ENCODE measurements around the gene SUN1.

SUN1 gene

GRCh38 chr7:893686-894085 is 61.4 kb downstream of the SUN1 start:
- H3K4me3 ChIP-seq (ENCODE audit: low read length) = no peak overlapping the region
- H3K36me3 ChIP-seq (replicated peaks; ENCODE audit: insufficient read depth, low read length) = peaks cover 13% of the 10 kb centered on the region
- no peaks in the 10 kb centered on the region for H3F3A ChIP-seq (ENCODE audit: insufficient read depth, low read length)
- H4K20me1 ChIP-seq (ENCODE audit: insufficient read depth, low read length) = no peaks in the 10 kb centered on the region
- DNase-seq = no peak
- H3K4me2 ChIP-seq (ENCODE audit: low read depth, low read length) = no peak overlapping the region
- no peak overlapping the region for H3K9ac ChIP-seq (ENCODE audit: low read length)
- peaks cover 8% of the 10 kb centered on the region for H3K79me2 ChIP-seq (ENCODE audit: low read length)
- no peaks in the 10 kb centered on the region for H3K4me1 ChIP-seq (ENCODE audit: low read length)
- no peaks in the 10 kb centered on the region for H3K9me2 ChIP-seq (replicated peaks; ENCODE audit: insufficient read depth, low read length)
- no peak overlapping the region for H2AFZ ChIP-seq (ENCODE audit: low read length)
- TF ChIP-seq CTCF (IDR thresholded peaks at IDR 0.05; ENCODE audit: low read length) (no peak), EZH2phosphoT487 (IDR thresholded peaks at IDR 0.05; ENCODE audit: low read length) (no peak), EZH2 (optimal IDR thresholded peaks at IDR 0.05; ENCODE audit: low read depth, low read length) (no peak)
- no peaks in the 10 kb centered on the region for H3K27me3 ChIP-seq (replicated peaks; ENCODE audit: insufficient read depth, low read length)
- no peaks in the 10 kb centered on the region for H3K9me3 ChIP-seq (replicated peaks; ENCODE audit: insufficient read depth, low read length)
- H3K27ac ChIP-seq (ENCODE audit: low read length) = no peak overlapping the region

GRCh38 chr7:894164-894867 is 62.0 kb downstream of the SUN1 start:
- Histone ChIP-seq H3K9me2 (replicated peaks; ENCODE audit: insufficient read depth, low read length) (no peaks in the 10 kb centered on the region), H3F3A (ENCODE audit: insufficient read depth, low read length) (no peaks in the 10 kb centered on the region), H3K4me3 (ENCODE audit: low read length) (no peak overlapping the region), H3K36me3 (replicated peaks; ENCODE audit: insufficient read depth, low read length) (peaks cover 13% of the 10 kb centered on the region), H3K79me2 (ENCODE audit: low read length) (peaks cover 2% of the 10 kb centered on the region), H2AFZ (ENCODE audit: low read length) (no peak overlapping the region), H3K4me2 (ENCODE audit: low read depth, low read length) (no peak overlapping the region), H3K4me1 (ENCODE audit: low read length) (no peaks in the 10 kb centered on the region), H3K9me3 (replicated peaks; ENCODE audit: insufficient read depth, low read length) (no peaks in the 10 kb centered on the region), H3K27ac (ENCODE audit: low read length) (no peak overlapping the region), H3K9ac (ENCODE audit: low read length) (no peak overlapping the region), H3K27me3 (replicated peaks; ENCODE audit: insufficient read depth, low read length) (no peaks in the 10 kb centered on the region), H4K20me1 (ENCODE audit: insufficient read depth, low read length) (no peaks in the 10 kb centered on the region)
- DNase-seq = no peak
- TF ChIP-seq EZH2 (optimal IDR thresholded peaks at IDR 0.05; ENCODE audit: low read depth, low read length) (no peak), EZH2phosphoT487 (IDR thresholded peaks at IDR 0.05; ENCODE audit: low read length) (no peak), CTCF (IDR thresholded peaks at IDR 0.05; ENCODE audit: low read length) (no peak)

GRCh38 chr7:894927-895450 is 62.7 kb downstream of the SUN1 start:
- Histone ChIP-seq H3K4me3 (ENCODE audit: low read length) (no peak overlapping the region), H3K4me1 (ENCODE audit: low read length) (no peaks in the 10 kb centered on the region), H3F3A (ENCODE audit: insufficient read depth, low read length) (no peaks in the 10 kb centered on the region), H3K27me3 (replicated peaks; ENCODE audit: insufficient read depth, low read length) (no peaks in the 10 kb centered on the region), H3K27ac (ENCODE audit: low read length) (no peak overlapping the region), H4K20me1 (ENCODE audit: insufficient read depth, low read length) (no peaks in the 10 kb centered on the region), H3K36me3 (replicated peaks; ENCODE audit: insufficient read depth, low read length) (peaks cover 13% of the 10 kb centered on the region), H2AFZ (ENCODE audit: low read length) (no peak overlapping the region), H3K9me3 (replicated peaks; ENCODE audit: insufficient read depth, low read length) (no peaks in the 10 kb centered on the region), H3K9ac (ENCODE audit: low read length) (no peak overlapping the region), H3K9me2 (replicated peaks; ENCODE audit: insufficient read depth, low read length) (no peaks in the 10 kb centered on the region), H3K79me2 (ENCODE audit: low read length) (no peaks in the 10 kb centered on the region), H3K4me2 (ENCODE audit: low read depth, low read length) (no peak overlapping the region)
- no peak for DNase-seq
- TF ChIP-seq CTCF (IDR thresholded peaks at IDR 0.05; ENCODE audit: low read length) = no peak
